HAP-1 (cell line): ENCODE measurements around the gene VIPR2.
"Not testable (repeated sequence)": the region's sequence is repeated elsewhere in the genome, so short reads cannot be mapped to it uniquely, and the experiment has no call there.

Experiments used
- DNase-seq, 2 experiments: peaks; one replicate each; pipeline ENCODE4 v3.0.0-alpha.2; 2016 to 2020; ENCODE audit warnings: low spot score in 2 of 2
- H3K27me3 ChIP-seq: fragments of 250-450 bp; sonication (Bioruptor Pico); 2 replicates; pipeline ENCODE4 v1.5.1; 2020; ENCODE audit warnings: low read depth, mild to moderate bottlenecking, moderate library complexity
- H3K36me3 ChIP-seq: fragments of 250-450 bp; sonication (Bioruptor Pico); replicated peaks from 2 replicates; pipeline ENCODE4 v1.5.1; 2020; ENCODE audit warnings: mild to moderate bottlenecking
- H3K4me1 ChIP-seq: fragments of 250-450 bp; sonication (Bioruptor Pico); 2 replicates; pipeline ENCODE4 v1.5.1; 2020; ENCODE audit warnings: mild to moderate bottlenecking
- H3K4me3 ChIP-seq: fragments of 250-450 bp; sonication (Bioruptor Pico); 2 replicates; pipeline ENCODE4 v1.5.1; 2020; ENCODE audit warnings: mild to moderate bottlenecking, moderate library complexity
- H3K9me3 ChIP-seq: fragments of 250-450 bp; sonication (Bioruptor Pico); 2 replicates; pipeline ENCODE4 v1.5.1; 2020; ENCODE audit warnings: mild to moderate bottlenecking, moderate library complexity
- in situ Hi-C: fragments of 300-500 bp; cut with MboI; formaldehyde crosslinking; loops from 3 replicates; pipeline ENCODE4 v1.14.3; 2020; ENCODE audit warnings: low sequenced_read_pairs, inconsistent platforms, mixed read lengths

VIPR2 gene

DNA sequence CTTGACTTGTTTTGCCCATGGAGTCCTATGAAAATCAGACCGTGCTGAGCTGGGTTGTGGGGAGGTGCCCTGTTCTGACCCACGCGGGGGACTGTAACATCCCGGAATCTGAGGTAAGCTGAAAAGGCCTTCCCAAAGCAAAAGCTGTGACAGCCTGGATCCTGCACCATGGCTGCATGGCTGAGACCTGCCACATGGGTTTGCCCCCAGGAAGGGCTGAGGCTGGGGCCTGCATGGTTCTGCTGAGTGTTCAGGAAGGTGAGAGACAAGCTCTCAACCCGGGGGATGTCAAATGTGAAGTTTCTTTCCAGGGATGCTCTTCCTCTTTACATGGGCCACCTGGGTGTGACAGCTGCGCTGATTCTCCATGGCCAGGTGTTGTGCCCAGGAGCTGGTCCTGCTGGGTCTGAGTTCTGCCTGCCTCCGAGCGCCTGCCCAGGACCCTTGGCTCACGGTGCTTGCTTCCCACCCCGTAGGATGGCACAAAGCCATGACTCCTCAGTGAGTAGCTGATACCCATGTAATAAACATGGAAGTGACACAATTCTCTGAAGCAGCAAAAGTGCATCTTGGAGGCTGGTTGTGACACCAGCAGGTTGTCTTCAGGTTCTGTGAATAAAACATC lies 58.3 kb downstream of the VIPR2 start:
- peak in 1 of 2 experiments; percentile 3 for DNase-seq
- in situ Hi-C loops = no loop called here
- no peaks in the 10 kb centered on the region for H3K4me1 ChIP-seq
- no peaks in the 10 kb centered on the region for H3K27me3 ChIP-seq
- no peaks in the 10 kb centered on the region for H3K36me3 ChIP-seq
- no peak overlapping the region for H3K4me3 ChIP-seq
- H3K9me3 ChIP-seq = no peaks in the 10 kb centered on the region

- no peak overlapping the region for H3K4me3 ChIP-seq
- no peaks in the 10 kb centered on the region for H3K36me3 ChIP-seq
- H3K27me3 ChIP-seq = no peaks in the 10 kb centered on the region
These were observed 60.4 kb downstream of the VIPR2 start for GRCh38 chr7:159084069-159084801.

DNA sequence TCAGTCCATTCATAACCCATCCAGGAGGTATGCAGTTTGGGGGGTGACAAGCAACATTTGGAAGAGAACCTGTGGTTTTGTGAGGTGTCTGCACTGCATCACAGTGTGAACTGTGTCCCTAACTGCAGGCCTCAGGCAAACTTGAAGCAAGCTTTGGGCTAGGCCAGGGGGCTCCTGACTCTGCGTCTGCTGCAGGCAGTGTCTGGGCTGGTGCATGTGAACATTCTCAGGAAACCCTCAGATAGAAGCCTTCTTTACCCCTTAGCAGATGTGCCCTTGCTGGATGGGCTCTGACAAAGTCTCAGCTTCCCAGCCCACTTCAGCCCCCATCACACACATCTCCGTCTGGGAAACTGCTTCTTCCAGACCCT lies 61.0 kb downstream of the VIPR2 start:
- Histone ChIP-seq H3K4me1 (no peaks in the 10 kb centered on the region), H3K9me3 (no peaks in the 10 kb centered on the region), H3K36me3 (no peaks in the 10 kb centered on the region), H3K27me3 (no peaks in the 10 kb centered on the region), H3K4me3 (no peak overlapping the region)
- DNase-seq = peak in 1 of 2 experiments; percentile 1
- in situ Hi-C loops = no loop called here

More at GRCh38 chr7:159084069-159084801, 60.4 kb downstream of the VIPR2 start:
- H3K9me3 ChIP-seq = no peaks in the 10 kb centered on the region
- no peaks in the 10 kb centered on the region for H3K4me1 ChIP-seq
- DNase-seq = peak in 1 of 2 experiments; percentile 5
- in situ Hi-C loops = no loop called here

DNA sequence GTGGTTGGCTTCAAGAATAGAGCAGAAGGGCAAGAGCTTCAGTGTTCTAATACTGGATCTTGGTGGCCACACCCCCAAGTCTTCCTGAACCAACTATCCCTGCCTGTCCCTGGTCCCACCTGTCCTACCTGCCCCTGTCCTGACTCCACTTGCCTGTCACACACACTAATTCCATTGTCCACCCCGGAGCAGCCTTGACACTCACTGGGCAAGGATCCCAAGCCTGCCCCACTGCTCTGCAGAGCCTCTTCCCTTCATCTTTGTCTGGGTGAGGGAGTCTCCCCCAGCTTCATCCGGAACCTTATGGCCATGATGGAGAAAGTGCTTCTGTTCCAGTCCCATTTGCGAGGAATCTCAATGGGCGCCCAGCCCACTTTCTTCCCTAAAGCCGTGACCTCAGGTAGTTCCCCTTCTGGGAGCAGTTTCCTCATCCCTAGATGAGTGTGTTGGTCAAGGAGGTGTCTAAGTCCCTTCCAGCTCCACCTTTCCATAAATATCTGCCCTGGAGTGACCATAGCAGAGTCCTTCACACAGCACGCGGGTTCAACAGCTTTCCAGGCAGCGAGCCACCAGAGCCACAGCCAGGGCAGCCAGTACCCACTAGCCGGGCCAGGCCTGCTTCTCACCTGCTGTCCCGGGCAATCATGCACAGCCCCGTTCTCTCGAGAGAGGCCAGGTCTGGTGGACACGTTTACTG lies 61.5 kb downstream of the VIPR2 start:
- in situ Hi-C loops = no loop called here

DNA sequence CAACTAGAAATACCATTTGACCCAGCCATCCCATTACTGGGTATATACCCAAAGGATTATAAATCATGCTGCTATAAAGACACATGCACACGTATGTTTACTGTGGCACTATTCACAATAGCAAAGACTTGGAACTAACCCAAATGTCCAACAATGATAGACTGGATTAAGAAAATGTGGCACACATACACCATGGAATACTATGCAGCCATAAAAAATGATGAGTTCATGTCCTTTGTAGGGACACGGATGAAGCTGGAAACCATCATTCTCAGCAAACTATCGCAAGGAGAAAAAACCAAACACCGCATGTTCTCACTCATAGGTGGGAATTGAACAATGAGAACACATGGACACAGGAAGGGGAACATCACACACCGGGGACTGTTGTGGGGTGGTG lies 62.6 kb downstream of the VIPR2 start:
- H3K4me1 ChIP-seq, H3K9me3 ChIP-seq, DNase-seq, H3K36me3 ChIP-seq, H3K4me3 ChIP-seq, in situ Hi-C loops, H3K27me3 ChIP-seq: not testable (repeated sequence)

More for the DNA sequence above, 61.5 kb downstream of the VIPR2 start:
- Histone ChIP-seq H3K4me3 (no peak overlapping the region), H3K9me3 (no peaks in the 10 kb centered on the region), H3K27me3 (no peaks in the 10 kb centered on the region), H3K4me1 (no peaks in the 10 kb centered on the region), H3K36me3 (no peaks in the 10 kb centered on the region)
- DNase-seq = no peak

- in situ Hi-C loops = no loop called here
- no peaks in the 10 kb centered on the region for H3K36me3 ChIP-seq
- peak in 1 of 2 experiments; percentile 3 for DNase-seq
- peaks cover 2% of the 10 kb centered on the region; the same call in 1 of the 2 replicates for H3K27me3 ChIP-seq
- no peaks in the 10 kb centered on the region for H3K9me3 ChIP-seq
- H3K4me1 ChIP-seq = no peaks in the 10 kb centered on the region
- H3K4me3 ChIP-seq = no peak overlapping the region
These were observed 65.8 kb downstream of the VIPR2 start for GRCh38 chr7:159078911-159079270.

- no peaks in the 10 kb centered on the region for H3K9me3 ChIP-seq
- peaks cover 2% of the 10 kb centered on the region; the same call in 1 of the 2 replicates for H3K27me3 ChIP-seq
- in situ Hi-C loops = no loop called here
- H3K4me1 ChIP-seq = no peaks in the 10 kb centered on the region
- no peak for DNase-seq
- no peaks in the 10 kb centered on the region for H3K36me3 ChIP-seq
- no peak overlapping the region for H3K4me3 ChIP-seq
These were observed 66.3 kb downstream of the VIPR2 start for GRCh38 chr7:159078193-159078910.

DNA sequence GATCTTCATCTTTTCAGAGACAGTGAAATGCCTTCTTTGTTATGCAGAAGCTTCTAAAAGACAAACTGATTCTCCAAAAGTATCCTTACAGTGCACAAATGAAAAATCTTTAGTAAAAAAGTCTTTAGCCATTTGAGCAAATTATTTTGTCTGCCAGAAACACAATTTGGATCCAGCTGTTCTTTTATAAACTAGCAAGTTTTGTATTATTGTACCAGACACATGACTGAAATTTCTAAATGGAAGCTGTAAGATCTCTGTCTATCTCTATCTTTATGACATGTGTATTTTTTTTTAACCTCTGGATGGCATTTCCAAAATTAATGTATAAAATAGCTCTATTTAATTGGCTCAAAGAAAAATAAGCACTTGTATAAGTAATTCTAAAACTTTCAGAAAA lies 68.3 kb downstream of the VIPR2 start:
- no peaks in the 10 kb centered on the region for H3K9me3 ChIP-seq
- H3K36me3 ChIP-seq = no peaks in the 10 kb centered on the region
- in situ Hi-C loops = no loop called here
- no peak for DNase-seq
- no peak overlapping the region for H3K4me3 ChIP-seq
- peaks cover 2% of the 10 kb centered on the region; the same call in 1 of the 2 replicates for H3K27me3 ChIP-seq
- no peaks in the 10 kb centered on the region for H3K4me1 ChIP-seq

DNA sequence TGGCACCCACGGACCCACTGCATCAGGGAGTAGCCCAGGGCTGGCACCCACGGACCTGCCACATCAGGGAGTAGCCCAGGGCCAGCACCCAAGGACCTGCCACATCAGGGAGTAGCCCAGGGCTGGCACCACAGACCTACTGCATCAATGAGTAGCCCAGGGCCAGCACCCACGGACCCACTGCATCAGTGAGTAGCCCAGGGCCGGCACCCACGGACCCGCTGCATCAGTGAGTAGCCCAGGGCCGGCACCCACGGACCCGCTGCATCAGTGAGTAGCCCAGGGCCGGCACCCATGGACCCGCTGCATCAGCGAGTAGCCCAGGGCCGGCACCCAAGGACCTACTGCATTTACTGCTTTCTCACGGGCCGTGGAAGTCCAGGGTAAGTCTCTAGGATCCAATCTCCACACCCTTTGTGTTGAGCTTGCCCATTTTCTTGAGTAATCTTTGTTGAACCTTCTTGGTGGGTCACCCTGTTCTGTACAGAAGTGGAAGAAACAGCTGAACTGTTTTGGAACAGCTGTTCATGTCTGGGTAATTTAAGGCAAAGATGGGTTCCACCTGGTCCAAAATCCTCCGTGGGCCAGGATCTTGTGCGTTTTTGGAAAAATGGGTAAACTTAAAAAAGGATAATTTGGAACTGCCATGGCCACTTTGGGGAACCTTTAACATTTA lies 69.0 kb downstream of the VIPR2 start:
- Histone ChIP-seq H3K36me3 (no peaks in the 10 kb centered on the region), H3K4me3 (no peak overlapping the region), H3K27me3 (peaks cover 2% of the 10 kb centered on the region; the same call in 1 of the 2 replicates), H3K9me3 (no peaks in the 10 kb centered on the region), H3K4me1 (no peaks in the 10 kb centered on the region)
- no peak for DNase-seq
- in situ Hi-C loops = no loop called here

- no peaks in the 10 kb centered on the region for H3K9me3 ChIP-seq
- DNase-seq = no peak
- H3K4me3 ChIP-seq = no peak overlapping the region
- in situ Hi-C loops = no loop called here
- H3K4me1 ChIP-seq = no peaks in the 10 kb centered on the region
- H3K36me3 ChIP-seq = no peaks in the 10 kb centered on the region
- H3K27me3 ChIP-seq = peaks cover 2% of the 10 kb centered on the region; the same call in 1 of the 2 replicates
These were observed 73.4 kb downstream of the VIPR2 start for GRCh38 chr7:159071260-159071659.

DNA sequence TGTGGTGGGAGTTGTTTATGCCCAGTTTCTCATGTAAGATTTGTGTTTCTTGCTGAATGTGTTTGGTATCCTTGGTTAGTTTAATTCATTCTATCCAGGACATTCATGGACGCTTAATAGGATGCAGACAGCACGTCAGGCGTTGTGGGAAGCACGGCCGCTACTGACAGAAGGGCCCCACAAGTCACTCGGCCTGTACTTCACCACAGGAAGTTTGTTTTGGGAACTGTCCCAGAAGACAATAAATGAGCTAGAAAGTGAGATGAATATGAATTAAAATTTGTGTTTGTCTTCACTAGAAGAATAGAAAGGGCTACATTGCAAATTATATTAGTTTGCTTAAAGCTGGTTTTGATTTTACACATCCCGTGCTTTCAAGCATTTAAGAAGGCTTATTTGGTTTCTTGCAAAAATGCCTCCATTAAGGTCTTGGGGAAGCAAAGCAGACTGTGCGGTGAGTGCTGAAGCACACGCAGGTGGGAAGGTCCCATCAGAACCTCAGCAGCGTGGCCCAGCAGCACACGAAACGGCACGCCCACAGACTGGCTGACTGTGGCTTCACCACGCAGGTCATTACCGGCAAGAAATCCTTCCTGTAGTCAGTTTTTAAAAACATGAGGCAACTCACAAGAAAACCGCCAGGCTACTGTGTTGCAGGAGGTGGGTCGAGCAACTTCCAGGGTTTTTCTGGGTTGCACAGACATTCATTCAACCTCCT lies 74.1 kb downstream of the VIPR2 start:
- in situ Hi-C loops = no loop called here
- DNase-seq = no peak
- H3K27me3 ChIP-seq = no peaks in the 10 kb centered on the region

GRCh38 chr7:159068893-159069448 lies 75.7 kb downstream of the VIPR2 start:
- DNase-seq = no peak
- no peaks in the 10 kb centered on the region for H3K27me3 ChIP-seq
- no peaks in the 10 kb centered on the region for H3K4me1 ChIP-seq
- H3K9me3 ChIP-seq = no peaks in the 10 kb centered on the region
- in situ Hi-C loops = no loop called here
- H3K36me3 ChIP-seq = no peaks in the 10 kb centered on the region
- H3K4me3 ChIP-seq = no peak overlapping the region

More for the DNA sequence above, 74.1 kb downstream of the VIPR2 start:
- Histone ChIP-seq H3K4me3 (no peak overlapping the region), H3K36me3 (no peaks in the 10 kb centered on the region), H3K4me1 (no peaks in the 10 kb centered on the region), H3K9me3 (no peaks in the 10 kb centered on the region)

DNA sequence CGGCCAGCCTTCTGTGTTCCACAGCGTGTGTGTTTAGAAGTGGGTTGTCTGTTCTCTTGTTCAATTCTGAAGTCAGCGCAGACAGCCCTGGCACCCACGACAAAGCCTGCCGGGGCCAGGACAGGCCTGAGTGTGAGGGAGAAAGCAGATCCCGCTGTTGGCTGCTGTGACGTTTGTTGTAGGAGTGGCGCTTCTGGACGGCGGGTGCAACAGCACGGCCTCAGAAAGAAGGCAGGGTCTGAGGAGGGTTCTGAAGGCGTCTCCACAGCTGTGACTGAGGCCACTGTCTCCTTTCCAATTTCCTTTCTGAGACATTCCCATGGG lies 76.2 kb downstream of the VIPR2 start:
- no peak overlapping the region for H3K4me3 ChIP-seq
- H3K4me1 ChIP-seq = no peaks in the 10 kb centered on the region
- DNase-seq = no peak

More for the DNA sequence above, 76.2 kb downstream of the VIPR2 start:
- Histone ChIP-seq H3K27me3 (no peaks in the 10 kb centered on the region), H3K36me3 (no peaks in the 10 kb centered on the region), H3K9me3 (no peaks in the 10 kb centered on the region)
- in situ Hi-C loops = no loop called here
